H1 (cell line): ENCODE results near the gene BEAN1. TPM values are rescaled to one million over a fixed set of nuclear protein-coding genes. Genes with fewer than 3 reads are reported as not detected.

Source experiments
- GTF2F1 ChIP-seq: IDR thresholded peaks from 2 replicates; pipeline ENCODE4 v1.6.1; 2012; ENCODE audit warnings: low read depth, low read length, improper control_type of control experiment, borderline replicate concordance
- KDM1A ChIP-seq: fragments of 200-600, 300-600 bp; sonication (generic); IDR thresholded peaks from 2 replicates; pipeline ENCODE4 v1.7.1; 2016; ENCODE audit warnings: mild to moderate bottlenecking, low read length, borderline replicate concordance
- SIN3A ChIP-seq, 2 experiments: IDR thresholded peaks in 1 of 2; conservative IDR thresholded peaks in 1 of 2; 2 replicates each; pipeline ENCODE4 v1.6.1; 2011 to 2012; ENCODE audit warnings: low read length in 2 of 2, improper control_type of control experiment in 1 of 2, low read depth in 1 of 2, mild to moderate bottlenecking in 1 of 2
- polyA plus RNA-seq, 7 experiments: library from polyadenylated mRNA; depleted of rRNA in 3 of 7; stranded (reverse) in 5 of 7; unstranded in 2 of 7; fragments of >200 nt in 5 of 7; fragments of 200-250 nt in 2 of 7; gene quantifications; 1 replicate in 5 of 7; 2 replicates in 1 of 7; 4 replicates in 1 of 7; pipeline versions ENCODE4 v1.2.1 to v1.2.3, GENCODE V29; 2011 to 2013; ENCODE audit warnings: missing spikeins in 2 of 7, mixed read lengths in 2 of 7
- total RNA-seq: library from RNA; stranded (reverse); fragmentation: NEBNext Ultra II Directional; extraction: Animal tissue kit (Norgen Biotek cat#: 25700); gene quantifications from 2 replicates; pipeline ENCODE4 v1.2.1, GENCODE V29; 2021

BEAN1 gene
- total and polyA plus RNA-seq, 2 of the 8 experiments (the other 6 are each of a cell fraction or from before 2014, with no cell fraction given): 0.08 TPM; not detected in 1

DNA sequence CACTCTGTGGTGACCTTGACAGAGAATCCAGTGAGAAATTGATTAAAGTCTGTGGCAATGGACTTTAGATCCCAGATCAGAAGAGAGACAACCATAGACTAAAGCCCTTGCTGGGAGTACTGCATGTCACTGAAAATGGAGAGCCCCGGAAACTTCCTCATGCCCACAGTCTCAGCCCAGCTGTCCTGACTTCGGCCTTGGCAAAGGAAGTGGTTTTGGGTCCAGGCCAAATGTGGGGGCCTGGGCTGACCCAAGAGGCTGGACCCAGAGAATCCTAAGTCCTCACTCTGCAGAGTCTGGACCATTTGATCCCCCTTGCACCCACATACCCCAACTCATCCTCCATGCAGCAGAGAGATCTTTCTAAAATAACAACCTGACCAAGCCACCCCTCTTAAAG lies 4.7 kb upstream of the BEAN1 start (continued):
- no peak for TF ChIP-seq SIN3A (conservative IDR thresholded peaks at IDR 0.05 in 1 of 2, IDR thresholded peaks at IDR 0.05 in 1 of 2; ENCODE audit: low read depth in 1 of 2, low read length in 2 of 2)
- no peak for TF ChIP-seq GTF2F1
- no peak for TF ChIP-seq KDM1A
